Adrenal gland (tissue), 12 donors: ENCODE data around the gene MS4A5. TPM values are rescaled to one million over a fixed set of nuclear protein-coding genes. Genes with fewer than 3 reads are reported as not detected.
"Not testable (repeated sequence)": the region's sequence is repeated elsewhere in the genome, so short reads cannot be mapped to it uniquely, and the experiment has no call there.

Experiments used
- DNase-seq, 7 donors: peaks; one replicate each; pipeline ENCODE4 v3.0.0-alpha.2; 2019 to 2020
- H3K27ac ChIP-seq, 5 donors: fragments of 200-600 bp; sonication (generic) in 4 of 5; 1 replicate in 3 of 5; 2 replicates in 2 of 5; pipeline versions ENCODE4 v1.5.1 to v1.8.0; 2016 to 2020; ENCODE audit warnings: mild to moderate bottlenecking in 1 of 5
- H3K27me3 ChIP-seq: fragments of 200-600 bp; 2 replicates; pipeline ENCODE4 v1.8.0; 2021
- H3K36me3 ChIP-seq, 2 donors: fragments of 200-600 bp; replicated peaks in 1 of 2; 1 replicate in 1 of 2; 2 replicates in 1 of 2; pipeline versions ENCODE4 v1.5.1 to v1.8.0; 2018 to 2022
- H3K4me1 ChIP-seq, 2 donors: fragments of 200-600 bp; replicated peaks in 1 of 2; 1 replicate in 1 of 2; 2 replicates in 1 of 2; pipeline versions ENCODE4 v1.5.1 to v1.8.0; 2018 to 2021
- H3K4me3 ChIP-seq, 4 donors: fragments of 200-600 bp; sonication (generic) in 3 of 4; one replicate each; pipeline ENCODE4 v1.5.1; 2016 to 2018
- H3K9me3 ChIP-seq, 3 donors: fragments of 200-600 bp; sonication (generic) in 1 of 3; replicated peaks in 1 of 3; 1 replicate in 2 of 3; 2 replicates in 1 of 3; pipeline versions ENCODE4 v1.5.1 to v1.8.0; 2016 to 2021
- CTCF ChIP-seq, 6 experiments: fragments of 450-650 bp in 4 of 6; fragments of 200-600 bp in 2 of 6; sonication (generic) in 1 of 6; IDR thresholded peaks; 1 replicate in 5 of 6; 2 replicates in 1 of 6; pipeline versions ENCODE4 v1.5.1 to v1.8.0; 2016 to 2021; ENCODE audit warnings: antibody characterized with exemption in 6 of 6, mild to moderate bottlenecking in 2 of 6, moderate library complexity in 1 of 6
- POLR2A ChIP-seq, 2 donors: fragments of 450-650 bp; IDR thresholded peaks; one replicate each; pipeline ENCODE4 v1.6.1; 2017; ENCODE audit warnings: antibody characterized with exemption in 2 of 2, mild to moderate bottlenecking in 2 of 2, moderate library complexity in 1 of 2
- WGBS, 4 donors: extraction: QIAGEN DNeasy Blood & Tissue Kit in 2 of 4; methylation state at CpG; one replicate each; pipeline versions ENCODE4 v1.1.5 to v1.1.7; 2013 to 2017; 5-methylcytosine and 5-hydroxymethylcytosine counted together
- intact Hi-C, 2 donors: fragments of 100-400 bp; cut with DNase I; formaldehyde crosslinking; loops; one replicate each; pipeline versions ENCODE4 v1.14.1 to v1.15.0; 2022 to 2023
- polyA plus RNA-seq, 3 donors: library from polyadenylated mRNA; stranded (reverse); fragments of 200-250 nt in 2 of 3; fragments of 350-450 nt in 1 of 3; fragmentation: Illumina TruSeq in 1 of 3; extraction: RNeasy Lipid Tissue Mini Kit (QIAGEN cat#74804) in 1 of 3; gene quantifications; one replicate each; pipeline ENCODE4 v1.2.3, GENCODE V29; 2013 to 2014
- total RNA-seq, 9 donors: library from RNA; depleted of rRNA in 4 of 9; stranded (reverse); fragments of >200 nt in 4 of 9; fragments of 120-200 nt in 1 of 9; fragmentation: NEBNext Ultra II Directional in 1 of 9; extraction: Animal tissue kit (Norgen Biotek cat#: 25700) in 1 of 9; gene quantifications; one replicate each; pipeline versions ENCODE4 v1.1.0 to v1.2.4, GENCODE V29; 2013 to 2023
- donor health status: healthy with polysubstance abuse.
- donor health status: Bipolar disorder and iron deficiency.
- donor health status: DM: yes; HTN: yes; CAD: no.
- donor health status: DM: no; HTN: no; CAD: no.
- donor health status: DM: no; HTN: no; CAD: no.
- donor health status: DM: yes; HTN: yes; CAD: no.

MS4A5 gene
- total and polyA plus RNA-seq, 12 donors = not detected

GRCh38 chr11:60447070-60447469 lies 17.7 kb downstream of the MS4A5 start:
- no peaks in the 10 kb centered on the region for H3K27me3 ChIP-seq
- DNase-seq = no peak
- H3K36me3 ChIP-seq = no peaks in the 10 kb centered on the region
- TF ChIP-seq CTCF (IDR thresholded peaks at IDR 0.05) (no peak), POLR2A (IDR thresholded peaks at IDR 0.05) (no peak)
- no peaks in the 10 kb centered on the region for H3K9me3 ChIP-seq
- no peaks in the 10 kb centered on the region for H3K4me1 ChIP-seq
- intact Hi-C loops = no loop called here
- H3K4me3 ChIP-seq = no peak overlapping the region
- H3K27ac ChIP-seq = no peak overlapping the region

DNA sequence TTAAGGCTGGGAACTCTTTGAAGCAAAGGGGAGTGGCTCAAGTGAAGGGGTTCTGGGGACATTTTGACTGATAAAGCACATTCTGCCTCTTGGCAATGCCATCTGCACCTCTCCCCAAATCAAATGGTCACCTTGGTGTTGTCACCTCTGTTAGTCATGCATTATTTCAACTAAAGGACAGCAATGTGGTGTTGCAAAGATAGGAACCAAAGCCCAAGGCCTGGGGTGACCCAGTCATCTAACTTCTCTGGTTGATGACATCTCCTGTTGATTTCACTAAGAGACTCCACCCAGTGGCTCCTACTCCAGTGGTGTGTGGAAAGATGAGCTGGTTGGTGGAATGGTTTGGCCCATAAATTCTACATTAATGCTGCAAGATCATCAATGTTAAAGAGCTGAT lies 18.5 kb downstream of the MS4A5 start:
- Histone ChIP-seq H3K27me3 (no peaks in the 10 kb centered on the region), H3K36me3 (no peaks in the 10 kb centered on the region), H3K4me1 (no peaks in the 10 kb centered on the region), H3K4me3 (no peak overlapping the region), H3K9me3 (no peaks in the 10 kb centered on the region), H3K27ac (no peak overlapping the region)
- intact Hi-C loops = no loop called here
- no peak for DNase-seq
- TF ChIP-seq CTCF (IDR thresholded peaks at IDR 0.05) (no peak), POLR2A (IDR thresholded peaks at IDR 0.05) (no peak)

- H3K36me3 ChIP-seq, H3K4me1 ChIP-seq, H3K27me3 ChIP-seq, H3K4me3 ChIP-seq, intact Hi-C loops, H3K9me3 ChIP-seq, H3K27ac ChIP-seq, DNase-seq: not testable (repeated sequence)
- 93 to 95% (median 93%) methylated on average over 6 to 32 of the region's 32 CpGs; no CpG with 5 or more reads in 1 of the 4 donors for WGBS, 4 donors
Measured at GRCh38 chr11:60451185-60451584, 21.8 kb downstream of the MS4A5 start.

DNA sequence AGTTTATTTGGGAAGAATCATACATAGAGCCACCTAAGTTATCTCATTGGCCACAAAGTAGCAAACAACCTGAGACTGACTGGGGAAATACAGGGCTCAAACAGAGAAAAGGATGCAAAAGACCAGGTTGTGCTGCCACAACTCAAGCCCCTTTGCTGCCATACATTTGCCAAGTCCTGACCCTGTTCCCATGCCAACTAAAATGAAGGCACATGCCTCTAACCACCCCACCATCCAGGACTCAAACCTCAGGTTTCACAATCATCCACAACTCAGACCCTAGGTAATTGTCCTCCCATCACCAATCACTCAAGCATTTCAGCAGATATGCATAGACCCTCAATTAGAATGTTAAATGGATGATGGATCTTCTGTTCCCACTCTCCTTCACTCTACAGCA lies 24.8 kb downstream of the MS4A5 start:
- Histone ChIP-seq H3K27ac (no peak overlapping the region), H3K36me3 (no peaks in the 10 kb centered on the region), H3K9me3 (no peaks in the 10 kb centered on the region), H3K4me3 (no peak overlapping the region), H3K27me3 (no peaks in the 10 kb centered on the region), H3K4me1 (no peaks in the 10 kb centered on the region)
- intact Hi-C loops = no loop called here
- no peak for DNase-seq
- TF ChIP-seq POLR2A (IDR thresholded peaks at IDR 0.05) (no peak), CTCF (IDR thresholded peaks at IDR 0.05) (no peak)

DNA sequence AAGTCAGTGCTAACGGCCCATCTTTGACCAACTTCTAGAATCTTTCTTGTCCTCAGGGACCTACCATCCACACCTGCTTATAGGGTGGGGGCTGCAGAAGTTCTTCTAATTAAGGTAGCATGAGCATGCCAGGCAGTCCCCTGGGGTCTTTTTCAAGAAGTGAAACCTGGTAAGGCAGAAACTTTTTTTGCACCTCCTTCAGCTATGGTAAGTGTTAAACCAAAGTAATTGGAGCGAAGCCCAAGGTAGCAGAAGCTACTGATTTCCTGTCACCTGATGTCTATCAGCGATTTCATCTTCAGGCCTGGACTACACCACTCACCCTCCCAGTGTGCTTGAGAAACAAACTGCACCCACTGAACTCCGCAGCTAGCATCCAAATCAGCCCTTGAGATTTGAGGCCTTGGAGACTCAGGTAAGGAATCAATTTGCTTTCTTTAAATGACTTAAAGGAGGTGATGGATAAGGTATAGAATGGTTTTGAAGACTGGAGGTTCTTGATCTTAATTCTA lies 26.2 kb downstream of the MS4A5 start, which contains the start of gene MS4A1:
Gene MS4A1 (plus strand): TSS at position 317 of the 512 bp plus-strand sequence. CDS start 6,528 bp downstream, outside the sequence.
- no peak for TF ChIP-seq POLR2A (IDR thresholded peaks at IDR 0.05)
- TF ChIP-seq CTCF (IDR thresholded peaks at IDR 0.05) = no peak
- Histone ChIP-seq H3K4me1 (no peaks in the 10 kb centered on the region), H3K4me3 (no peak within 1 kb of the TSS), H3K27me3 (no peaks in the 10 kb centered on the region), H3K9me3 (no peaks in the 10 kb centered on the region), H3K36me3 (no peaks in the 10 kb centered on the region), H3K27ac (no peak within 1 kb of the TSS)
- 59 to 69% (median 65%) methylated on average over 3 to 4 of the region's 4 CpGs for WGBS, 4 donors
- no peak for DNase-seq
- intact Hi-C loops = no loop called here
